HG02943 (cell line): ENCODE data around the gene GRIK3.

ENCODE experiments used
- ATAC-seq: cut with Tn5 transposase; IDR thresholded peaks from one replicate; pipeline ENCODE4 v1.9.1; 2021; ENCODE audit warnings: mild to moderate bottlenecking, low read depth, moderate library complexity; ENCODE audit not compliant: unreplicated experiment

GRIK3 gene

DNA sequence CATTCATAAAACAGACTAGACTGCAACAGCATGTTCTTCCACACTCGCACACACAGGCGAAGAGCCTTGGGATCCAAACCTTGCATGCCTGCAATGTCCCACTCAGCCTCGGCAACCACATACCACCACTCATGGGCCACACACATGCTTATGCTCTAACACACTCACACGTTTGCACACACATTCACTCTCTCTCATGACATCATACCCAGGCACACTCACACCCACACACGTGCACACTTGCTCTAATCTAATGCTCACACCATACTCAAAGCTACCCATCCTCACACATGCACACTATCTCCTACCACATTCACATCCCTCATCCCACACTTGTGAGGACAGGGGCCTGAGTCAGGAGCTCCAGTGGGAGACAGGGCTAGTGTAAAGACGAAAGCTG is 50.3 kb downstream of the GRIK3 start:
- no peak for ATAC-seq

DNA sequence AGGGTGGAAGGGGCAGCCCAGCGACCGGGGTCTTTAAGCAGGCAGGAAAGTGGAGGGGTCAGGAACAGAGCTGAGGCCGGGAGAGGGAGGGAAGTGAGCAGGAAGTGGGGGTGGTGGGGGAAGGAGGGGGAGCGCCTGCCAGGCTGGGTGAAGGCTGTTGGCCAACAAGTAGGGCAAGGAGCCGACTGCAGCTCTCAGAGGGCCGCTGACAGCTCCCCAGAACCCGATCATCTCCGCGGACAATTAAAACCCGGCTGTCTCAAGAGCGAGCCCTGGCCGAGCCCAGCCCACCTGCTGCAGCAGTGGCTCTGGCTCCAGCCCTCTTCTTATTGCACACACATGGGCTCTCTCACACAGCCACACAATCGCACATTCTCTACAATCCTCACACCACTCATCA is 51.6 kb downstream of the GRIK3 start:
- ATAC-seq: no peak

DNA sequence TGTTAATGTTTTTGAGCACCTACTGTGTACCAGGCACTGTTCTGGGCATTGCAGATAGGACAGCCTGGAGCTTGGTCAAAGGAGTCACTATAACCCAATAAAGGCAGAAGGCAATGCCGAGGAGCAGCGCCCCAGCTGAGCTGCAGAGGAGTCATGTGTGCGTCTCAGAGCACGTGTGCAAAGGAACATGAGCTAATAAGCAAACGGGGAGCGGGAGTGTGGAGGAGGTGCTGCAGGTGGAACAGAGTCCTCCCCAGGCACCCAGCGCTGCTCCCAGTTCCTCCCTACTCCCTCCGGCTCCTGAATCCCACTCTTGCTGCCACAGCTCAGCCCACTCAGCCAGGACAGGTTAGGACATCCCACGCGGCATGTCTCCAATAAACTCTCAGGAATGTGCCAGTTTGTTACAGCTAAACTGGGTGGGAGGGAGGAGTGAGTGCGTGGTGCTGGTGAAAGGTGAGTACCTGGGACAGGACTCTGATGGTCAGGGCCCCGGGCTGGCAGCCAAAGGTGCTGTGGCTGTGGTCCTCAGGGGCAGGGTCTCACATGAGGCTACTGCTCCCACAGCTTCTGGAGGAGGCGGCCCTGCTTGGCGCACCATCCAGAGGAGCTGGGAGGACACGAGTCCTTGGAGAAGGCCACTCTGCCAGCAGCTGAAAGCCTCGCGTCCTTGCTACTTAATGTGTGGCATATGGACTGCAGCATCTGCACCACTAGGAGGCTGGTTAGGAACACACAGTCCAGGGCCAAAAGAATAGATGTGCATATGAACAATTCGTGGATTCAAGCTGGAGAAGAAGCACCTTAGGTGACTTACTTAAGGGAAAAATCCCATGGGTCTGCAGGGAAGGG is 52.3 kb downstream of the GRIK3 start:
- ATAC-seq: no peak

DNA sequence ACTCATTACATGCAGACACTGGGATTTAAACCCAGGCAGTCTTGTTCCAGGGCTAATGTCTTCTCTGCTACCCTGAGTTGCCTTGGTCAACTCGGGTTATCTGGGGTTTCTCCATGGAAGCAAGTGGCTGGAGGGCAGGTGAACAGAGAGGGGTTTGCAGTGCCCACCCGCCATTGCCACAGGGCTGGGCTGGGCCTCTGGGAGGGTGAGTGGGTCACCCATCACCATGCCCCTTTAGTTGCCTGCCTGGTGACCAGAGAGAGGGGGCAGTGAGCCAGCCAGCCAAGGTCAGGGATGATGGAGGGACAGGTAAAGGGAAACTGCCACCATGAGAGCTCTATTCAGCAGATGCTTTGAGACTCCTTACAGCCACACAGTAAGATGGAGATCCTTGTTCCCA is 53.2 kb downstream of the GRIK3 start:
- no peak for ATAC-seq

DNA sequence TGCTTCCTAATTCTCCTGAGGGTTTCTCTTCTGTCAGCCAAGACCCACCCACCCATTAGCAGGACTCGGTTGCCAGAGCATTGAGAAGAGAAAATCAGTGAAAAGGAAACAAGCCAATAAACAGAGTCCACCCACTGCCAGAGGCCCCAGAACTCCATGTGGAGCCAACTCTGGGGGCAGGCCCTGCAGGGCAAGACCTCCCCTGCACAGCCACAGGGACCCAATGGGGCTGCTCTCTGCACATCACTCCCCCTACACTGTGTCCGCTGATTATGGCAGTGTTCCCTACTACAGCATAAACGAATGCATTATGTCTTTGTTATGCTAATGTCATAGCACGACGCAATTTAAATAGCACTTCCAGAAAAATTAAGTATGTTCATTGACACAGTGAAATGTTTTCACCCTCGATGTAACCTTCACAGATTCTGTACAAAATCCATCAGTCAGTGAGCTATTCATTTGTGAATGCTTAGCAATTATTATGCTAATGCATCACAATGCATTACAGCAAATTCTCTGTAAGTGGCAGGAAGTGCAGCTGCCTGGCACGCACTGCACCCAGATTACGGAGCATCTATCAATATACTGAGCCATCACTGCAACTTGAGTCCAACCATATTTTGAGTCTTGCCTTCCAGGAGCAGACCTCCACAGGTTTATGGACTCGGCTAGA is 56.4 kb downstream of the GRIK3 start:
- no peak for ATAC-seq

DNA sequence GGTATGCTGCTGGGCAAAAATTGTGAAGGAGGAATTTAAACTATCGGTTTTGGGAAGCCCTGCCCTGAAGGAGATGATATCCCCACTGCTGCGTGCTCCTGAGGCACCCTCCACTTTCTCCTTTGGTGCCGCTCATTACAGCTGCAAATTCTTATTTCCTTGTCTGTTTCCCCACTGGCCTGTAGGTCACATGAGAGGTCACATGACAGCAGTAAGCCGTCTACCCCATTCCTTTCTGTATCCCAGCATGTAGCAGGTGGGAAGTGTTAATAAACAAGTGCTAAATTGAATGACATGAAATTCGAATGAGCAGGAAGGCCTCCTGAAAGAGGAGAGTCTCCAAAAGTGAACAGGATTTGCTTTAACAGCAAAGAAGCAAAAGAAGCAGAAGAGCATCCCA is 58.7 kb downstream of the GRIK3 start:
- no peak for ATAC-seq

DNA sequence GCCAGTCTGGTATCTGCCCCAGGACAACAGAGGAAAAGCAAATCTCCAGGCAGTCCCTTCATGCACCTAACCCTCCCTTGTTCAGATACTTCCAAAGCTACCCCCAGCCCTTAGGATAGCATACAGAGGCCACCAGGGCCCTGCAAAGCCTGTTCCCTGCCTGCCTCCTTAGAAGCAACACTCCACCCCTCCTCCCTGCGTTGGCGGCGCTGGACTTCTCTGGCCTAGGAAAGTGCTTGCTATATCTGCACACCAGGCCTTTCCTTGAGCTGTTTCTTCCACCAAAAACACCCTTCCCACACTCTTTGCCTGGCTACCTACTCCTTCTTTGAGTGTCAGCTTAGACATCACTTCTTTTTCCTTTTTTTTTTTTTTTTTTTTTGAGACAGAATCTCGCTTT is 61.3 kb downstream of the GRIK3 start:
- ATAC-seq: no peak

DNA sequence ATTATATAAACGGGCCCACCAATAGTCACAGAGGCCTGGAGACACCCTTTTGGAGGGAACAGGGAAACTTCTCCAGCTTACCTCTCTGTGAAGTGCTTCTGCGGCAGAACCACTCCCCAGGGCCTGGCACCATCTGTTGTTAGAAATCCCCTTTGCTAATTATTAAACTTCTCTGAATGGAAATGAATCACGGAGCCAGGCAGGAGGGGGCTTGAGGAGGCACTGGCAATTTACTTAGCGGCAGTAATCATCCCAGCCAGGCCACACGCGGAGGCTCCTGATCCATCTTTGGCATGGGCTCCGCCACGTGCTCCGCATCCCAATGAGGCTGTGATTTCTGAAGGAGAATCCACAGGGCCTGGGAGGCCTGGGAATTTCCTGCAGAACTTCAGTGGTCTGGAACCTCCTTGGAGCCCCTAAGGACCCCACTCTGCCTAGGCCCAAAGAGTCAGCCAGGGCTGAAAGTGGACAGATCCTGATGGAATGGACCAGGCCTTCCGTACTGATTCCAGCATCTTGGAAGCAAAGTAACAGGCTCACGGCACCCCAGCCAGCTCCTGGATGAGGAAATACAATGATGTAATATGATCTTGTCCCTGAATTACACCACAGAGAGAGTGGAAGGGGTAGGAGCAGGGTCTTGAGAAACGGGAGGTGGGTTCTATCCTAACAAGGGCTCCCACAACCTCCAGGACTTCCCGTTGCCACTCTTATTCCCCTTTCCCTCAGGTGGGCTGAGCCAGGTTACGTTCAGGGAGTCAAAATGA is 62.3 kb downstream of the GRIK3 start:
- no peak for ATAC-seq

DNA sequence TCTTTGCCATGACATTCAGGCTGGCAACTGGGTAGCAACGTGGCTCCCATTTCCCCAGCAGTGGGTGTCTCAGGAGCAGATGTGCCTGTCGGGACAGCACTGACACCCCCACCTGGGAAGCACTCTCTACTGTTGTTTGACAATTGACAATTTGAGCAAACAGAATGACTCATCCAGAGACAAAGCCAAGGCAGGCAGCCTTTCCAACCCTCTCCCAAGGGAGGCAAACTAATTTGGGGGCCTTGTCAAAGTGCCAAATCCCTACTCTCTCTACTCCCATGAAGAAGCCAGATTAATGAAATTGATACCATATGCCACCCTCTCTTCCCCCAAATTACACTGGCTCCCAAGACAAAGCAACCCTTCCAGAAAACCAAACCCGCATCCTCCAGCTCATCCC is 65.6 kb downstream of the GRIK3 start:
- ATAC-seq: no peak

DNA sequence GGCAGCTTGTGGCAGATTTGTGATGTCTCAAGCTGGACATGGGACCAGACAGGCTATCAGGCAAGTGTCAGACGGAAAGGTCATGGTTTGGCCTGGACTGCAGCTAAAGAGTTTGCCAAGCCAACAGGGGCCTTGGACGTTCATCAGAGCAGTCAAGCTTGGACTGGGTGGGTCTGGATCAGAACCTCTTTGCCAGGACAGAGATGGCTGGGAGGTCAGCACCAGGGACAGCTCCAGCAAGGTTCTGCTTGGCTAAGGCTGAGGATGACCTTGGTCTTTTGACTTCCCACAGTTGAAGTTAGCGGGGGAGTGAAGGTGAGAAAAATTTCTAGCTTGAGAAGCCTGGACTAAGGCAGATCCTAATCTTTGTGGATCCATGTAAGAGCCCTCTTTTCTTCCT is 68.1 kb downstream of the GRIK3 start:
- ATAC-seq: no peak

DNA sequence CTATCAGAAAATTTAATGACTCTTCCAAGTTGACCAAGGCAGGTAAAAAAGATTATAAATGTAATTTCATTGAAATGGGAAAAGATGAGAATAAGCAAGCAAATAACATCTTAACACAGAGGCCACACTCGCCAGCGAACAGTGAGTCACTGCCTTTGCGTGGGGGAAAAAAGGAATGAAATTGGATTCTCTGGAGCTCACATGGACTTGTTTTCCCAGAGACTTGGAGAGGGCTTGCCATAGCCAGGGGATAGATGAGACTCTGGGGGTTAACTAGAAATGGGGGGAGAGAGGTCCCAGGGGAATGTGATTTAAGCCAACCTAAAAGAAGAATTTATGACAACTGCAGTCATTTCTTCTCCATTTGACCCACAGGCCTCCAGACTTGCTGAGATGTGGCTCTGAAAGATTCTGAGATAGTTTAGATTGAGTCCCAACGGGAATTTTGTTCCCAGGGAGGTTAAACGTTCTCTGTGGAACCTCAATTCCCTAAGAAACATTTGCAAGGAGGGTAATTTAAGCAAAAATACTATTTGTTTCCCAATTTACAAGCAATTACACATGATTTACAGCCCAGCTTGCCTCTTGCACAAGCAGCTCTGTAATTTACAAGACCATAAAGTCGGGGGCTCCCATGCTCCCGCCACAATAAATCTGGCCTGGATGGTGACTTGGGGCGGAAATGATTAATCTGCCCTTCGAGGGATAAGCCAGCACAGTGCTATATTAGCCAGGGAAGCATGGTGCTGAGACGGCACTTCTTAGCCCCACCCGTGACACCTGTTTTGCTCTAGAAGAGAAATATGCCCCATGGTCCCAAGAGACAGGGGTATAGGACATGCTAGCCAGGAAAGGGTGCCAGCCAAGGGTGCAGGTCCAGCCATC is 68.8 kb downstream of the GRIK3 start:
- ATAC-seq: no peak

DNA sequence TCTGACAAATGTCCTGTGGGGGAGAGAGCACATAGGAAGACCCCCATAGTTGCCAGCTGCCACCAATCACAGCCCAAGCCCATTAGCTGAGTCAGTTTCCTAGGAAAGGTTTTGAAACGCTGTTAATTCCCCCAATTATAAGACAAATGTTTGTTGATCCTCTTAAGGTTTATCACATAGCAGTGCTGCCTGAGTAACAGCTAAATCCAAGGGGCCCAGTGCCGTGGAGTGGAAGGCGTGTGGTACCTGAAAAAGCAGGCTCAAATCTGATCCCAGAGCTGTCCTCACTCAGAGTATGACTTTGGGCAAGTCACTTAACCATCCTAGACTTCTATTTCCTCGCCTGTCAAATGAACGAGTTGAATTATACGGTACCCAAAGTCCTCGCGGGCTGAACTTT is 69.5 kb downstream of the GRIK3 start:
- no peak for ATAC-seq

DNA sequence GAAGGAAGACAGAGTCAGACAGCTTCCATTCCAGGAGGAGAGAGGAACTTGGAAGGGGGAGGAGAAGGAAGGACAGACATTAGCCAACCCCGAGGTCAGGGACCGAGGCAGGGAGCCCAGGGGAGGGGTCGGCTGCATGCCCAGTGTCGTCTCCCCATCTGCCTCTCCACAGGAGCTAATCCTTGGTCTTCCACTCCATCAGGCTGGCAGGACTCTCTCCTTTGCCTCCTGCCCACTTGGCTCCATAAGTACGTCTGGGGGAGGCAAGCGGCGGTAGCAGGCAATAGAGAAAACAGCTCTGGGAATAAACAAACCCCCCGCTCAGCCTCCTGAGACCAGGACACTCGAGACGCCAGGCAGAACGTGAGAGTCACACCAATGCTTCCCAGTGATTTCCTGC is 71.3 kb downstream of the GRIK3 start:
- ATAC-seq: no peak

DNA sequence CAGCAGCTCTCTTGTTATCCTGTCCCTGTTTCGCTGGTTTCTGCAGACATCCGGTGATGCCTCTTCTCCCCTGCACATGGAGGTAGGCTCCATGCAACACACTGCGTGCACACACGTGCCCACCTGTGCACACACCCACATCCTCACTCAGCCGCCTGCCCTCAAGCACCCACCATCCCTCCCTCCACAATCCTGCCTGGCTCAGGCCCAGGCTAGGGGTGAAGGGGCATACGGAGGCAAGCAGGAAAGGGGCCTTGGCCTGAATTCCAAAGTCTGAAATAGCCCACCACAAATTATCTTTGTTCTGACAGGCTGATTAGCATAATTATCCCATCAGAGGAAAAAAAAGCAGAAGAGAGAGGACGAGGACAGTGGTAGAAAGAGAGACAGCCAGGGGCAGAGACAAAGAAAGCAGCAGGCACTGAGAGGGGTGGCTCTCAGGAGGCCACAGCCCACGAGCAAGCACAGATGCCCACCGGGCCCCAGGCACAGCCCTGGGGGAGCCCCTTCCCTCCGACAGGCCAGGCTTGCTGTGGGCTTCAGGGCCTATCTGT is 73.2 kb downstream of the GRIK3 start:
- ATAC-seq: no peak

DNA sequence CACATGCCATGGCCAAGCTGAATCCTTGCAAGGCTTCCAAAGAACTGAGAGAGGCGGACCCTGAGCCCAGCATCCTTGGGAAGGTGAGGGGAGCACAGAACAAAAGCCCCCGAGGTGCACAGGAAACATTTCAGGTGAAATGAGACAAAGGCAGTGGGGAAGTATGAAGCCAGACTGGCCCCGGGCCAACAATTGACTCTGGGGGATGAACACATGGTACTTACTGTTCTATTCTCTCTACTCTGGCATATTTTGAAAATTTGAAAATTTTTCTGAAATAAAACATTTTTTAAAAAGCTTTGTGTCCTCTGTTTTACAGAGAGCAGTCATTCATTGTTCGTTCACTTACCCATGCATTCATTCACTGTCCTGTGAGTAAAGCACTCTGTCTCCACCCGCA is 77.7 kb downstream of the GRIK3 start:
- no peak for ATAC-seq

DNA sequence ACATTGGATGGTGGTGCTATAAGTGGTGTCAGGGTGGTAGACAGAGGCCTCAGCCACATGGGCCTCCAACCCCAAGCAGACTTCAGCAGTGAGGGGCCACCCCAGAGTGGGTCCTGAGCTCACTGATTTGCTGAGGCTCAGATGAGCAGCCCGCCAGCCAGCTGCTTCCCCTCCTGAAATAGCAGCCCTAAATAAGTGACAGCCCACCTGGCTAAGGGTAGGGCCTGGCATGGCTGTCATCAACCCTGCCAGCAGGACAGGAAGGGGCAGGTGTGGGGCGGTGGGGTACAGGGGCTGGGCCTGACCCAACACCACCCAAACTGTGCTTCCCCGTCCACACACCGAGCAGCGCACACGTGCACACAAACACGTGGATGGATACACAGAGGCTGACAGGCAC is 79.3 kb downstream of the GRIK3 start:
- no peak for ATAC-seq

DNA sequence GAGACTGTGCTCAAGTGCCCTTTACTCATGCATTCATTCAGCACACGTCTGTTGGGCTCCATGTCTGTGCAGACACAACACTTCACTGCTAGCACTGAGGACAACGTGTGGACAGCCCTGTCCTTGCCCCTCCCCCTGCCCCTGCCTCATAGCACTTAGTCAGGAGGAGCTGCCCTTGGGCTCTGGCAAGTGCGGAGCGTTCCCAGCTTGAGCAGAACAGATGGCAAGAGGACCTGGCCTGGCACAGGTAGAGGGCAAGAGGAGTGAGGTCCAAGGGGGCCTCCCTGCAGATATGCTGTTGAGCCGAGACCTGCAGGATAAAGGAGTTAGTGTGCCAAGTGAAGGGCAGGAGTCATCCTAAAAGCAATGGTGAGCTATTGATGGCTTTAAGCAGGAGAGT is 81.3 kb downstream of the GRIK3 start:
- no peak for ATAC-seq

DNA sequence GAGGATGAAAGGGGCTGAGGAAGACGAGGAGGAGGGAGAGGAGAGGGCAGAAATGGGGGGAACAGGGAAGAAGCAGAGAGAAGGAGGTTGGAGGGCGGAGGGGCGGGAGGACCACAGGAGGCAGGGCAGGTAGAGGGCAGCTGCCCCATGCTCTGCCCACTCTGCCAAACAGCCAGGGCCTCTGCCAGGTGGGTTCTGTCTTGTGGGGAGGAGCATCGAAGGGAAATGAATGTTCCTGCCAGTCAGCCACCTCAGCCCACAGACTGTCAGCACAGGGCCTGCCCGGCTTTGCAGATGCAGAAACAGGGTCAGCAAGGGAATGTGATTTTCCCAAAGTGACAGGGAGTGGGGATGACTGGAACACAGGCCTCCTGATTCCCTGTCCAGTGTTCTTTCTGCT is 82.6 kb downstream of the GRIK3 start:
- no peak for ATAC-seq

DNA sequence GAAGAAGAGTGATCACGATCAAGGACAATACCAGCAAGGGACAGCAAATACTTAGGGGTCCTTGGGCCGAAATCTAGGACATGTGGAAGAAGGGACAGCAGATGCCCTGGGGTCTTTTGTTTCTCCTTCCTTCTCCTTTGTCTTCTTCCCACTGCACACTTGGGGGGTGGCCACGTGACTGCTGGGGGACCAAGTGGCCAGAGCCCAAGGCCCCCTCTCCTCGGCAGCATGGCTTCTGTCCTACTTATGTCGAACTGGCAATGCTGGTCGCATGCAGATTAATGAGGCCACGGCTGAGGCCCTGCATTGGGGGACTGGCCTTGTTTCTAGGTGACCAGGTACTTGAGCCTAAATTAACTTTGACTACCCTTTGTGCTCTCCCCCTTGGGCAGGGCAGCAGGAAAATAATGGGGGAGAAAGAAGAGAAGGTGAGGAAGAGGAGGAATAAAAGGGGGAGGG is 83.0 kb downstream of the GRIK3 start:
- ATAC-seq: no peak
